ENCODE results near the gene MEGF9. TPM values are rescaled to one million over a fixed set of nuclear protein-coding genes. Genes with fewer than 3 reads are reported as not detected.
"Not testable (repeated sequence)": the region's sequence is repeated elsewhere in the genome, so short reads cannot be mapped to it uniquely, and the experiment has no call there.

The MEGF9 gene
- total RNA-seq, 2 donors from 2014 or later = 8.3 to 11.6 TPM

GRCh38 chr9:120567874-120568273 lies 146.4 kb downstream of the MEGF9 start:
- ATAC-seq = no peak
- intact Hi-C loops (cut with DNase I, micrococcal nuclease) = no loop called here
- no peak for DNase-seq

- intact Hi-C loops (cut with DNase I, micrococcal nuclease) = no loop called here
- no peak for ATAC-seq
- no peak for DNase-seq
Observed at GRCh38 chr9:120567081-120567480, 147.2 kb downstream of the MEGF9 start.

- no peak for DNase-seq
- intact Hi-C loops (cut with DNase I, micrococcal nuclease) = no loop called here
- no peak for ATAC-seq
Observed at GRCh38 chr9:120564589-120564988, 149.7 kb downstream of the MEGF9 start.

- intact Hi-C loops (cut with DNase I, micrococcal nuclease) = no loop called here
- peak; percentile 99 for ATAC-seq
- peak; percentile 62 to 82 for DNase-seq
Observed at GRCh38 chr9:120562861-120563443, 151.3 kb downstream of the MEGF9 start.

GRCh38 chr9:120561709-120562108 lies 152.6 kb downstream of the MEGF9 start:
- DNase-seq = no peak
- no peak for ATAC-seq
- intact Hi-C loops (cut with DNase I, micrococcal nuclease) = no loop called here

GRCh38 chr9:120559546-120559945 lies 154.7 kb downstream of the MEGF9 start:
- DNase-seq (no peak), ATAC-seq (no peak)
- intact Hi-C loops (cut with DNase I, micrococcal nuclease) = no loop called here

GRCh38 chr9:120558454-120558853 lies 155.8 kb downstream of the MEGF9 start:
- intact Hi-C loops (cut with DNase I, micrococcal nuclease) = no loop called here
- ATAC-seq (no peak), DNase-seq (no peak)

- DNase-seq = no peak
- intact Hi-C loops (cut with DNase I, micrococcal nuclease) = no loop called here
- ATAC-seq = no peak
Observed at GRCh38 chr9:120557205-120557604, 157.1 kb downstream of the MEGF9 start.

- DNase-seq (no peak), ATAC-seq (no peak)
- intact Hi-C loops (cut with DNase I, micrococcal nuclease) = no loop called here
Observed at GRCh38 chr9:120556775-120557174, 157.5 kb downstream of the MEGF9 start.

- DNase-seq = no peak
- ATAC-seq = no peak
- intact Hi-C loops (cut with DNase I, micrococcal nuclease) = no loop called here
Observed at GRCh38 chr9:120555839-120556238, 158.4 kb downstream of the MEGF9 start.

- DNase-seq; intact Hi-C loops (cut with DNase I, micrococcal nuclease); ATAC-seq: not testable (repeated sequence)
Observed at GRCh38 chr9:120552210-120552704, 162.0 kb downstream of the MEGF9 start.

Other genes with a start within 250 kb of the MEGF9 start
- 10 to 100 TPM; 27.1 to 36.7 TPM for gene CDK5RAP2, start 134.3 kb downstream of the MEGF9 start, total RNA-seq
- 10 to 100 TPM; 58.2 to 62.0 TPM for gene FBXW2, start 78.9 kb upstream of the MEGF9 start, total RNA-seq
- gene PSMD5, start 128.5 kb upstream of the MEGF9 start, total RNA-seq = 10 to 100 TPM; 33.4 to 36.9 TPM
- gene PHF19, start 162.7 kb upstream of the MEGF9 start, total RNA-seq = 10 to 100 TPM; 11.6 to 14.5 TPM
- 1 to 10 TPM; 2.2 to 2.8 TPM for gene TRAF1, start 212.3 kb upstream of the MEGF9 start, total RNA-seq